Astrocyte of the hippocampus (primary cell): Measurements from ENCODE around the gene LHFPL3.
"Not testable (repeated sequence)": the region's sequence is repeated elsewhere in the genome, so short reads cannot be mapped to it uniquely, and the experiment has no call there.

Experiments used
- DNase-seq: peaks from one replicate; pipeline ENCODE4 v3.0.0; 2011; ENCODE audit warnings: low read depth, low spot score

The LHFPL3 gene

GRCh38 chr7:104482362-104483037 lies 154.1 kb downstream of the LHFPL3 start:
- DNase-seq: no peak

GRCh38 chr7:104486931-104487330 lies 158.5 kb downstream of the LHFPL3 start:
- no peak for DNase-seq

GRCh38 chr7:104487642-104488041 lies 159.2 kb downstream of the LHFPL3 start:
- DNase-seq: no peak

GRCh38 chr7:104497379-104497967 lies 169.1 kb downstream of the LHFPL3 start:
- DNase-seq: no peak

GRCh38 chr7:104499975-104500374 lies 171.6 kb downstream of the LHFPL3 start:
- no peak for DNase-seq

GRCh38 chr7:104509874-104510273 lies 181.5 kb downstream of the LHFPL3 start:
- no peak for DNase-seq

GRCh38 chr7:104524853-104525252 lies 196.4 kb downstream of the LHFPL3 start:
- no peak for DNase-seq

- DNase-seq: no peak
These were observed 199.7 kb downstream of the LHFPL3 start for GRCh38 chr7:104528142-104528541.

GRCh38 chr7:104529567-104529966 lies 201.2 kb downstream of the LHFPL3 start:
- DNase-seq: no peak

GRCh38 chr7:104530251-104530650 lies 201.8 kb downstream of the LHFPL3 start:
- no peak for DNase-seq

- DNase-seq: no peak
These were observed 205.7 kb downstream of the LHFPL3 start for GRCh38 chr7:104534149-104534548.

GRCh38 chr7:104535841-104536240 lies 207.4 kb downstream of the LHFPL3 start:
- no peak for DNase-seq

- DNase-seq: no peak
These were observed 208.6 kb downstream of the LHFPL3 start for GRCh38 chr7:104536956-104537355.

GRCh38 chr7:104538152-104538551 lies 209.7 kb downstream of the LHFPL3 start:
- DNase-seq: no peak

GRCh38 chr7:104541897-104542296 lies 213.5 kb downstream of the LHFPL3 start:
- DNase-seq: no peak

GRCh38 chr7:104548861-104549260 lies 220.5 kb downstream of the LHFPL3 start:
- DNase-seq: no peak

- peak; percentile 12 for DNase-seq
These were observed 222.0 kb downstream of the LHFPL3 start for GRCh38 chr7:104550362-104550761.

GRCh38 chr7:104551226-104551625 lies 222.8 kb downstream of the LHFPL3 start:
- no peak for DNase-seq

GRCh38 chr7:104552102-104552501 lies 223.7 kb downstream of the LHFPL3 start:
- peak; percentile 68 for DNase-seq

- no peak for DNase-seq
These were observed 224.7 kb downstream of the LHFPL3 start for GRCh38 chr7:104553074-104553473.

- DNase-seq: not testable (repeated sequence)
These were observed 235.0 kb downstream of the LHFPL3 start for GRCh38 chr7:104563350-104563901.

- no peak for DNase-seq
These were observed 241.3 kb downstream of the LHFPL3 start for GRCh38 chr7:104569751-104570150.

GRCh38 chr7:104572554-104572953 lies 244.2 kb downstream of the LHFPL3 start:
- no peak for DNase-seq
